Keratinocyte (primary cell): ENCODE results near the gene NTSR2. TPM values are rescaled to one million over a fixed set of nuclear protein-coding genes. Genes with fewer than 3 reads are reported as not detected.

ENCODE experiments used
- DNase-seq: peaks from one replicate; pipeline ENCODE4 v3.0.0-alpha.2; 2011; ENCODE audit warnings: low read depth, missing footprints, low spot score
- FAIRE-seq: peaks from 2 replicates; lab custom pipeline; 2011; peaks lifted over from hg19 to GRCh38; lab: Jason Lieb, UNC
- H2AFZ ChIP-seq: 2 replicates; pipeline ENCODE4 v1.6.0; 2012; ENCODE audit warnings: low read length, control low read depth, inconsistent platforms; ENCODE audit not compliant: control insufficient read depth
- H3K27ac ChIP-seq: 2 replicates; pipeline ENCODE4 v1.5.1; 2011; ENCODE audit warnings: low read length; ENCODE audit not compliant: control insufficient read depth, insufficient read depth
- H3K27me3 ChIP-seq: 3 replicates; pipeline ENCODE4 v1.6.0; 2011; ENCODE audit warnings: low read length; ENCODE audit not compliant: control insufficient read depth, insufficient read depth; ENCODE audit errors: extremely low read depth
- H3K36me3 ChIP-seq, 2 experiments: 2 replicates in 1 of 2; 3 replicates in 1 of 2; pipeline ENCODE4 v1.5.1; 2011; ENCODE audit warnings: low read length in 2 of 2, mild to moderate bottlenecking in 1 of 2; ENCODE audit not compliant: control insufficient read depth in 2 of 2, insufficient read depth in 2 of 2; ENCODE audit errors: extremely low read depth in 1 of 2
- H3K4me1 ChIP-seq: 3 replicates; pipeline ENCODE4 v1.5.1; 2011; ENCODE audit warnings: low read length; ENCODE audit not compliant: control insufficient read depth, insufficient read depth; ENCODE audit errors: extremely low read depth
- H3K4me2 ChIP-seq: 3 replicates; pipeline ENCODE4 v1.6.0; 2011; ENCODE audit warnings: low read depth, low read length; ENCODE audit not compliant: control insufficient read depth, insufficient read depth; ENCODE audit errors: extremely low read depth
- H3K4me3 ChIP-seq, 3 experiments: fragments of 200-600 bp in 1 of 3; sonication (generic) in 1 of 3; 2 replicates in 2 of 3; 3 replicates in 1 of 3; pipeline ENCODE4 v1.5.1; 2011 to 2016; ENCODE audit warnings: low read length in 3 of 3, mild to moderate bottlenecking in 3 of 3, control low read depth in 2 of 3, inconsistent platforms in 1 of 3, low read depth in 1 of 3, mixed read lengths in 1 of 3, mixed run types in 1 of 3, moderate library complexity in 1 of 3; ENCODE audit not compliant: control insufficient read depth in 2 of 3, insufficient read depth in 2 of 3; ENCODE audit errors: extremely low read depth in 1 of 3
- H3K79me2 ChIP-seq: 2 replicates; pipeline ENCODE4 v1.6.0; 2012; ENCODE audit warnings: low read length; ENCODE audit not compliant: control insufficient read depth, insufficient read depth
- H3K9ac ChIP-seq: 3 replicates; pipeline ENCODE4 v1.6.0; 2011; ENCODE audit warnings: low read length; ENCODE audit not compliant: control insufficient read depth, insufficient read depth; ENCODE audit errors: extremely low read depth
- H3K9me1 ChIP-seq: 3 replicates; pipeline ENCODE4 v1.6.0; 2011; ENCODE audit warnings: low read length; ENCODE audit not compliant: control insufficient read depth, insufficient read depth; ENCODE audit errors: extremely low read depth
- H3K9me3 ChIP-seq: 2 replicates; pipeline ENCODE4 v1.5.1; 2012; ENCODE audit warnings: low read depth, low read length; ENCODE audit not compliant: control insufficient read depth
- H4K20me1 ChIP-seq: 3 replicates; pipeline ENCODE4 v1.6.0; 2011; ENCODE audit warnings: low read length; ENCODE audit not compliant: control insufficient read depth, insufficient read depth; ENCODE audit errors: extremely low read depth
- EZH2 ChIP-seq: IDR thresholded peaks from one replicate; pipeline ENCODE4 v1.6.1; 2012; ENCODE audit warnings: inconsistent platforms, mild to moderate bottlenecking, low read length, moderate library complexity
- dilution Hi-C: fragments of 300-500 bp; cut with MboI; formaldehyde crosslinking; loops from one replicate; pipeline ENCODE4 v1.7.0; 2020; ENCODE audit warnings: low sequenced_read_pairs; ENCODE audit not compliant: extremely low pct_ligation_motif_present
- polyA plus RNA-seq, 5 experiments: library from polyadenylated mRNA; depleted of rRNA in 3 of 5; stranded (reverse) in 3 of 5; stranded (forward) in 1 of 5; unstranded in 1 of 5; fragments of >200 nt; gene quantifications; 1 replicate in 1 of 5; 2 replicates in 3 of 5; 3 replicates in 1 of 5; pipeline versions ENCODE4 v1.2.1 to v1.2.3, GENCODE V29; 2011 to 2012; ENCODE audit warnings: missing spikeins in 2 of 5, low read depth in 1 of 5, low replicate concordance in 1 of 5
- TF ChIP-seq, protein P1 (sequence below), 3 experiments: IDR thresholded peaks in 1 of 3; conservative IDR thresholded peaks in 1 of 3; optimal IDR thresholded peaks in 1 of 3; 2 replicates in 2 of 3; 3 replicates in 1 of 3; pipeline versions ENCODE3 to v1.5.1; 2011; ENCODE audit warnings: low read length in 3 of 3, mild to moderate bottlenecking in 3 of 3, moderate library complexity in 2 of 3, control low read depth in 1 of 3, inconsistent platforms in 1 of 3; ENCODE audit not compliant: insufficient read depth in 2 of 3; ENCODE audit errors: extremely low read depth in 1 of 3

Gene NTSR2
- polyA plus RNA-seq, 1 donor (not counting 4 experiments of a cell fraction or from before 2014, with no cell fraction given): not detected

DNA sequence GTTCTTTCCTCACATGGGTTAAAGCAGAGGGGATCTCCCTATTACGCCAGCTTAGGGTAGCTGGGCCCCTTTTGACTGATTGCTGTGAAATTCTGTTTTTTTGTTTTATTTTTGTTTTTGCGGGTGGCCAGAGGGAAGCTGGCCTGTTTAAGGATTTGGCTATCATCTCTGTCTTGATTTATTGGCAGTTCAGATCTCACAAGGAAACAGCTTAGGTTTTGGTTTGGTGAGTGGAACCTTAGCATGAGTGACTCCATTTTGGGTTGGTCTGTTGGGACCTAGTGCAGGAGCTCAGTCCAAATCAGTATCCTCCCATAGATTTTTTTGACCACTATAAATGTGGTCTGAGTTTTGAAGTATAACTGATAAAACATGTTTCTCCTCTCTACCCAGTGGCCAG is 25.6 kb upstream of the NTSR2 start:
- DNase-seq (no peak), FAIRE-seq (no peak)
- Histone ChIP-seq H3K27ac (no peak overlapping the region), H3K9ac (no peak overlapping the region), H3K4me3 (no peak overlapping the region), H3K36me3 (no peaks in the 10 kb centered on the region), H3K4me1 (peaks cover 24% of the 10 kb centered on the region), H3K4me2 (no peak overlapping the region), H2AFZ (no peak overlapping the region), H3K9me1 (no peaks in the 10 kb centered on the region), H3K9me3 (no peaks in the 10 kb centered on the region), H3K27me3 (no peaks in the 10 kb centered on the region), H4K20me1 (no peaks in the 10 kb centered on the region), H3K79me2 (no peaks in the 10 kb centered on the region)
- TF ChIP-seq EZH2: no peak
- TF ChIP-seq, protein P1, sequence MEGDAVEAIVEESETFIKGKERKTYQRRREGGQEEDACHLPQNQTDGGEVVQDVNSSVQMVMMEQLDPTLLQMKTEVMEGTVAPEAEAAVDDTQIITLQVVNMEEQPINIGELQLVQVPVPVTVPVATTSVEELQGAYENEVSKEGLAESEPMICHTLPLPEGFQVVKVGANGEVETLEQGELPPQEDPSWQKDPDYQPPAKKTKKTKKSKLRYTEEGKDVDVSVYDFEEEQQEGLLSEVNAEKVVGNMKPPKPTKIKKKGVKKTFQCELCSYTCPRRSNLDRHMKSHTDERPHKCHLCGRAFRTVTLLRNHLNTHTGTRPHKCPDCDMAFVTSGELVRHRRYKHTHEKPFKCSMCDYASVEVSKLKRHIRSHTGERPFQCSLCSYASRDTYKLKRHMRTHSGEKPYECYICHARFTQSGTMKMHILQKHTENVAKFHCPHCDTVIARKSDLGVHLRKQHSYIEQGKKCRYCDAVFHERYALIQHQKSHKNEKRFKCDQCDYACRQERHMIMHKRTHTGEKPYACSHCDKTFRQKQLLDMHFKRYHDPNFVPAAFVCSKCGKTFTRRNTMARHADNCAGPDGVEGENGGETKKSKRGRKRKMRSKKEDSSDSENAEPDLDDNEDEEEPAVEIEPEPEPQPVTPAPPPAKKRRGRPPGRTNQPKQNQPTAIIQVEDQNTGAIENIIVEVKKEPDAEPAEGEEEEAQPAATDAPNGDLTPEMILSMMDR (optimal IDR thresholded peaks at IDR 0.05 in 1 of 3, IDR thresholded peaks at IDR 0.05 in 1 of 3, conservative IDR thresholded peaks at IDR 0.05 in 1 of 3; ENCODE audit: extremely low read depth in 1 of 3, insufficient read depth in 2 of 3, low read length in 3 of 3): no peak
- dilution Hi-C loops: loop anchor here (25.0 kb wide), 1 partner anchor 92 kb away; no protein-coding TSS in a partner anchor

DNA sequence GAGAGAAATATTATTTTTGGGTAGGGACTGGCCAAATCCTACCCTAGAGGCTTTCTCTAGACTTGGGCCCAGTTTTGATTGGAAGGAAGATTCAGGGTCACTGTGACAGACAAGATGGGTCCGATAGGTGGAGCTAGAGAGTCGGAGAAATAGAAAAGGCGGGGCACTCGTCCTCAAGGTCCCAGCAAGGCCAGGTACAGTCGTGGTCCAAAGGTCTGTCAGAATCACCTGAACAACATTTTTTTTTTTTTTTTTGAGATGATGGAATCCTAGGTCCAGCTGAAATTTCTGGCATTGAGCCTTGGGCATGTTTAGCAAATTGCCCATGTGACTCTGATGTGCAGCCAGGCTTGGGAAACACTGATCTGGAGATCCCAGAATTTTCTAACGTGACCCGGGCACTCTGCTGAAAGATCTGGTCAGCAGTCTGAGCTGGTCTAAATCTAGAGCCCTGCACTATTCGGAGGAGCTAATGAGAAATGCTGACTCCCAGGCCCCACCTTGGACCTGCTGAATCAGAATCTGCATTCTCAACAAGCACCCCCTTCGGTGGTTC is 23.0 kb upstream of the NTSR2 start:
- H3K27ac ChIP-seq: no peak overlapping the region
- H3K4me1 ChIP-seq: peaks cover 24% of the 10 kb centered on the region
- no peaks in the 10 kb centered on the region for H3K36me3 ChIP-seq
- no peaks in the 10 kb centered on the region for H4K20me1 ChIP-seq
- FAIRE-seq (no peak), DNase-seq (no peak)
- dilution Hi-C loops: loop anchor here (25.0 kb wide), 1 partner anchor 94 kb away; no protein-coding TSS in a partner anchor
- H3K9me1 ChIP-seq: no peaks in the 10 kb centered on the region
- no peak overlapping the region for H3K9ac ChIP-seq
- no peaks in the 10 kb centered on the region for H3K9me3 ChIP-seq
- H3K4me3 ChIP-seq: no peak overlapping the region
- H2AFZ ChIP-seq: no peak overlapping the region
- H3K79me2 ChIP-seq: no peaks in the 10 kb centered on the region
- TF ChIP-seq EZH2: no peak
- TF ChIP-seq, protein P1 (optimal IDR thresholded peaks at IDR 0.05 in 1 of 3, IDR thresholded peaks at IDR 0.05 in 1 of 3, conservative IDR thresholded peaks at IDR 0.05 in 1 of 3; ENCODE audit: extremely low read depth in 1 of 3, insufficient read depth in 2 of 3, low read length in 3 of 3): peak; percentile 76 to 92 (median 83)
- H3K27me3 ChIP-seq: no peaks in the 10 kb centered on the region
- no peak overlapping the region for H3K4me2 ChIP-seq
